Stimulated activated CD8-positive, alpha-beta memory T cell treated with anti-CD3 and anti-CD28 coated beads, Interleukin-2, amount 100 ng/mL, for 48 hours (primary cell): ENCODE measurements around the gene ACAD11.
"Not testable (repeated sequence)": the region's sequence is repeated elsewhere in the genome, so short reads cannot be mapped to it uniquely, and the experiment has no call there.

ENCODE experiments used
- DNase-seq, 2 donors: peaks; one replicate each; pipeline ENCODE4 v3.0.0-alpha.2; 2020; ENCODE audit warnings: low read depth in 2 of 2

ACAD11 gene

GRCh38 chr3:132598181-132598580 is 61.4 kb downstream of the ACAD11 start:
- DNase-seq = no peak

GRCh38 chr3:132597660-132598059 is 61.9 kb downstream of the ACAD11 start:
- no peak for DNase-seq

- DNase-seq = no peak
These were observed 62.7 kb downstream of the ACAD11 start, which contains the start of gene ACKR4 for GRCh38 chr3:132596816-132597433. ACKR4 (plus strand) TSS chr3:132597270; CDS start chr3:132600398, 3,128 bp downstream.

- no peak for DNase-seq
These were observed 63.3 kb downstream of the ACAD11 start for GRCh38 chr3:132596326-132596725.

- no peak for DNase-seq
These were observed 64.6 kb downstream of the ACAD11 start for GRCh38 chr3:132595014-132595413.

GRCh38 chr3:132594498-132594897 is 65.1 kb downstream of the ACAD11 start:
- DNase-seq = no peak

- no peak for DNase-seq
These were observed 65.7 kb downstream of the ACAD11 start for GRCh38 chr3:132593947-132594323.

- no peak for DNase-seq
These were observed 66.2 kb downstream of the ACAD11 start for GRCh38 chr3:132593241-132593946.

GRCh38 chr3:132592216-132592615 is 67.4 kb downstream of the ACAD11 start:
- no peak for DNase-seq

- DNase-seq = no peak
These were observed 72.2 kb downstream of the ACAD11 start for GRCh38 chr3:132587401-132587800.

GRCh38 chr3:132573797-132574211 is 85.8 kb downstream of the ACAD11 start:
- no peak for DNase-seq

GRCh38 chr3:132570016-132570415 is 89.6 kb downstream of the ACAD11 start:
- DNase-seq = no peak

GRCh38 chr3:132569580-132569979 is 90.0 kb downstream of the ACAD11 start:
- DNase-seq = no peak

- no peak for DNase-seq
These were observed 90.5 kb downstream of the ACAD11 start for GRCh38 chr3:132569153-132569552.

GRCh38 chr3:132568422-132568821 is 91.2 kb downstream of the ACAD11 start:
- DNase-seq = no peak

GRCh38 chr3:132564070-132564465 is 95.5 kb downstream of the ACAD11 start:
- DNase-seq = no peak

GRCh38 chr3:132563420-132564069 is 96.1 kb downstream of the ACAD11 start:
- no peak for DNase-seq

- no peak for DNase-seq
These were observed 98.6 kb downstream of the ACAD11 start for GRCh38 chr3:132561003-132561402.

- DNase-seq = no peak
These were observed 103.0 kb downstream of the ACAD11 start for GRCh38 chr3:132556508-132557159.

GRCh38 chr3:132556036-132556386 is 103.6 kb downstream of the ACAD11 start:
- not testable (repeated sequence) for DNase-seq

- no peak for DNase-seq
These were observed 104.1 kb downstream of the ACAD11 start for GRCh38 chr3:132555306-132556035.

- DNase-seq = no peak
These were observed 105.2 kb downstream of the ACAD11 start for GRCh38 chr3:132554437-132554836.
